Measurements from ENCODE around the gene MAD1L1. TPM values are rescaled to one million over a fixed set of nuclear protein-coding genes. Genes with fewer than 3 reads are reported as not detected.

Gene MAD1L1
- total RNA-seq, 4 donors from 2014 or later, result 60.3 to 149 (median 73.7) TPM

GRCh38 chr7:1811850-1812508 lies 420.8 kb downstream of the MAD1L1 start:
- peaks cover 0 to 25% (median 0%) of the 10 kb centered on the region in 3 donors for H3K36me3 ChIP-seq
- no peak for TF ChIP-seq POLR2A (IDR thresholded peaks at IDR 0.05)
- peaks cover 0 to 28% (median 0%) of the 10 kb centered on the region in 4 donors for H3K4me1 ChIP-seq
- no peak overlapping the region for H3K27ac ChIP-seq
- DNase-seq (ENCODE audit: low spot score in 2 of 2), result no peak
- no peaks in the 10 kb centered on the region for H3K9me3 ChIP-seq
- H3K4me3 ChIP-seq, result no peak overlapping the region
- no peaks in the 10 kb centered on the region for H3K27me3 ChIP-seq
- 42 to 60% methylated on average over 8 to 9 of the region's 9 CpGs for WGBS, 2 donors

- H3K27me3 ChIP-seq, result no peaks in the 10 kb centered on the region
- TF ChIP-seq EP300 (IDR thresholded peaks at IDR 0.05) (no peak), POLR2A (IDR thresholded peaks at IDR 0.05) (no peak), CTCF (IDR thresholded peaks at IDR 0.05) (no peak)
- peaks cover 0 to 28% (median 0%) of the 10 kb centered on the region in 4 donors for H3K4me1 ChIP-seq
- peaks cover 0 to 25% (median 0%) of the 10 kb centered on the region in 3 donors for H3K36me3 ChIP-seq
- no peak overlapping the region for H3K27ac ChIP-seq
- no peak for DNase-seq (ENCODE audit: low spot score in 2 of 2)
- H3K9me3 ChIP-seq, result no peaks in the 10 kb centered on the region
- no peak overlapping the region for H3K4me3 ChIP-seq
- WGBS, 2 donors, result 48 to 67% methylated on average over 25 of the region's 25 CpGs
Observed at GRCh38 chr7:1810961-1811849, 421.5 kb downstream of the MAD1L1 start.

- Histone ChIP-seq H3K4me3 (no peak overlapping the region), H3K4me1 (peaks cover 0 to 28% (median 0%) of the 10 kb centered on the region in 4 donors), H3K9me3 (no peaks in the 10 kb centered on the region), H3K27ac (no peak overlapping the region), H3K27me3 (no peaks in the 10 kb centered on the region), H3K36me3 (peaks cover 0 to 20% (median 0%) of the 10 kb centered on the region in 3 donors)
- no peak for DNase-seq (ENCODE audit: low spot score in 2 of 2)
- WGBS, 2 donors, result 38 to 59% methylated on average over 16 of the region's 16 CpGs
- TF ChIP-seq CTCF (IDR thresholded peaks at IDR 0.05) (no peak), POLR2A (IDR thresholded peaks at IDR 0.05) (no peak), EP300 (IDR thresholded peaks at IDR 0.05) (no peak)
Observed at GRCh38 chr7:1810521-1810920, 422.2 kb downstream of the MAD1L1 start.

- no peak for TF ChIP-seq POLR2A (IDR thresholded peaks at IDR 0.05)
- TF ChIP-seq EP300 (IDR thresholded peaks at IDR 0.05), result no peak
- no peak for TF ChIP-seq CTCF (IDR thresholded peaks at IDR 0.05)
Observed at GRCh38 chr7:1809601-1810258, 423.0 kb downstream of the MAD1L1 start.

GRCh38 chr7:1809070-1809469 lies 423.7 kb downstream of the MAD1L1 start:
- no peak for DNase-seq (ENCODE audit: low spot score in 2 of 2)
- Histone ChIP-seq H3K4me1 (peaks cover 0 to 28% (median 0%) of the 10 kb centered on the region in 4 donors), H3K36me3 (peaks cover 0 to 6% (median 0%) of the 10 kb centered on the region in 3 donors), H3K27me3 (no peaks in the 10 kb centered on the region), H3K27ac (no peak overlapping the region), H3K9me3 (peaks cover 0 to 2% (median 0%) of the 10 kb centered on the region in 4 donors), H3K4me3 (no peak overlapping the region)
- 81 to 85% methylated on average over 7 of the region's 7 CpGs for WGBS, 2 donors
- TF ChIP-seq CTCF (IDR thresholded peaks at IDR 0.05) (no peak), EP300 (IDR thresholded peaks at IDR 0.05) (no peak), POLR2A (IDR thresholded peaks at IDR 0.05) (no peak)

More at GRCh38 chr7:1809601-1810258, 423.0 kb downstream of the MAD1L1 start:
- H3K27me3 ChIP-seq, result no peaks in the 10 kb centered on the region
- no peaks in the 10 kb centered on the region for H3K9me3 ChIP-seq
- DNase-seq (ENCODE audit: low spot score in 2 of 2), result no peak
- 90 to 92% methylated on average over 22 to 29 of the region's 29 CpGs for WGBS, 2 donors
- H3K4me1 ChIP-seq, result peaks cover 0 to 28% (median 0%) of the 10 kb centered on the region in 4 donors
- H3K4me3 ChIP-seq, result no peak overlapping the region
- H3K36me3 ChIP-seq, result peaks cover 0 to 12% (median 0%) of the 10 kb centered on the region in 3 donors
- H3K27ac ChIP-seq, result no peak overlapping the region
